HG03159 (cell line): ENCODE data around the gene OR10P1.
"Not testable (repeated sequence)": the region's sequence is repeated elsewhere in the genome, so short reads cannot be mapped to it uniquely, and the experiment has no call there.

ENCODE experiments used
- ATAC-seq: cut with Tn5 transposase; IDR thresholded peaks from one replicate; pipeline ENCODE4 v1.9.1; 2021; ENCODE audit warnings: mild to moderate bottlenecking, moderate library complexity; ENCODE audit not compliant: unreplicated experiment

The OR10P1 gene, protein sequence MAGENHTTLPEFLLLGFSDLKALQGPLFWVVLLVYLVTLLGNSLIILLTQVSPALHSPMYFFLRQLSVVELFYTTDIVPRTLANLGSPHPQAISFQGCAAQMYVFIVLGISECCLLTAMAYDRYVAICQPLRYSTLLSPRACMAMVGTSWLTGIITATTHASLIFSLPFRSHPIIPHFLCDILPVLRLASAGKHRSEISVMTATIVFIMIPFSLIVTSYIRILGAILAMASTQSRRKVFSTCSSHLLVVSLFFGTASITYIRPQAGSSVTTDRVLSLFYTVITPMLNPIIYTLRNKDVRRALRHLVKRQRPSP

DNA sequence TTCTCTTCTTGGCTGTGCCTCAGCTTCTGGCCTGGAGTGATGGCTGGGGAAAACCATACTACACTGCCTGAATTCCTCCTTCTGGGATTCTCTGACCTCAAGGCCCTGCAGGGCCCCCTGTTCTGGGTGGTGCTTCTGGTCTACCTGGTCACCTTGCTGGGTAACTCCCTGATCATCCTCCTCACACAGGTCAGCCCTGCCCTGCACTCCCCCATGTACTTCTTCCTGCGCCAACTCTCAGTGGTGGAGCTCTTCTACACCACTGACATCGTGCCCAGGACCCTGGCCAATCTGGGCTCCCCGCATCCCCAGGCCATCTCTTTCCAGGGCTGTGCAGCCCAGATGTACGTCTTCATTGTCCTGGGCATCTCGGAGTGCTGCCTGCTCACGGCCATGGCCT lies at the start of gene OR10P1:
OR10P1 (plus strand) TSS at position 40 of the 400 bp plus-strand sequence; CDS start at position 40, 0 bp downstream.
- ATAC-seq: no peak

DNA sequence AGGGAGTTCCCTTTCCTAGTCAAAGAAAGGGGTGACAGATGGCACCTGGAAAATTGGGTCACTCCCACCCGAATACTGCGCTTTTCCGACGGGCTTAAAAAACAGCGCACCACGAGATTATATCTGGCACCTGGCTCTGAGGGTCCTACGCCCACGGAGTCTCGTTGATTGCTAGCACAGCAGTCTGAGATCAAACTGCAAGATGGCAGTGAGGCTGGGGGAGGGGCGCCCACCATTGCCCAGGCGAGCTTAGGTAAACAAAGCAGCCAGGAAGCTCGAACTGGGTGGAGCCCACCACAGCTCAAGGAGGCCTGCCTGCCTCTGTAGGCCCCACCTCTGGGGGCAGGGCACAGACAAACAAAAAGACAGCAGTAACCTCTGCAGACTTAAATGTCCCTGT lies 46.5 kb upstream of the OR10P1 start:
- not testable (repeated sequence) for ATAC-seq

DNA sequence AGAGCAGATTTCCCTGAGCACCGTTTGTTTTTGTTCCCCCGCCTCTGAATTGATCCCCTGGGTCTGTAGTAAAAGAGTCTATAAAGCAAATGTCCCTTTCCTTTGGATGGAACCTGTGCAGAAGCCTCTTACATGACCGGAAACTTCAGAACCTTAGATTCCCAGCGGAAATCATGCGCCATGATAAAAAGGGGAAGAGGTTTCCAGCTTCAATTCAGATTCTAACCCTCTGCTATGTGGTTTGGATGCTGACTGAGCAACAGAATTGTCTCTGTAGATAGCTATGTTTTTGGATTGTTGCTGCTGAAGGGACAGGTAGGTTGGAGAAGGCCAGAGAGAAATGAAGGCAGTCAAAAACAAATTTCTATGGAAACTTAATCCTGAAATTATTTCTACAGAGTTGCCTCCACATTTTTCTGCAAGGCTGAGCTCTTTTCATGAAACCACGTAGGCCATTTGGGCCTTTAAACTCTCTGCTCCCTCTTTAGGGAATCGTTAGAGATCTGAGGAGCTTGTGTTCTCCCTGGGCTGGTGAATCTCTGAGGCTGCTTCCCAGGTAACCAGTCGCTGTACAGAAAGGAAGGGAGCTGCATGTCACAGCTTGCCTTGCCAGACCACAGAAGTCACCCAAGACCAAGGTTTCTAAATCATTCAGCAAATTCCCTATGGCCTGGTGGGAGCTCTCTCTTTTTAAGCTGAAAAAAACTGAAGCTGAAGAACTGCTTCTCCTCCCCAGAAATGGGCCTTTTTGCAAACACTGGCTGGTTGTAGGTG lies 28.7 kb upstream of the OR10P1 start:
- no peak for ATAC-seq

DNA sequence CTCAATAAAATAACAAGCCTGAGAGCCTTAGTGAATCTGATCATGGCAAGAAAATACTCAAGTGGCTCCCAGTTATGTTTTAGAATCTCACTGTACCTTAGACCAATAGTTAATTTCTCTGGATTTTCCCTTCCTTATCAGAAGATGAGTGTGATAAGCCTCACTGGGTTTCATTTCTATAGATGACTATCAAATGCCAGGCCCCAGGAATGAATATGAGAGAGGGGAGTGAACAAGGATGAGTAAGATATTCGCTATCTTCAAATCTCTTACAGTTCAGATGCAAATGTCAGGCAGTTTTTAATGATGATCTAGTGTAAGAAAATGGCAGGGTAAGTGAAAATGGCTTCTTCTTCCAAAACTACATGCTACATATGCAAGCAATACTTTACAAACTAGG lies 26.1 kb upstream of the OR10P1 start:
- no peak for ATAC-seq

DNA sequence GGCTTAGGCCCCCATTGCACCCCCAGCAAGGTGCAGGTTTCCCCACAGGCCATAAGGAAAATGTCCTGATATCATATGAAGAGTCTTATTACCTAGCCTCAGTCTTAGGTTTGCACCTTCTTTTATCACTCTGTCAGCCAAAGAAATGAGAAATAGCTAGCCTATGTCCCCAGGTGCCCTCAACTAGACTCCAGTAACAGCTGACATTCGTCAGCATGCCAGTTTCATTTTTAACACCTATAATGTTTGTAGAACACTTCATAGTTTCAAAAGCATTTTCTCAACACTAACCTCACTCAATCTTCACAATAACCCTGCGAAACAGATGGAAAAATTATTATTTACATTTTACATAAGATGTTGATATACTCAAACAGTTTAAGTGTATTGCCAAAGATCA lies 24.0 kb upstream of the OR10P1 start:
- ATAC-seq: no peak

DNA sequence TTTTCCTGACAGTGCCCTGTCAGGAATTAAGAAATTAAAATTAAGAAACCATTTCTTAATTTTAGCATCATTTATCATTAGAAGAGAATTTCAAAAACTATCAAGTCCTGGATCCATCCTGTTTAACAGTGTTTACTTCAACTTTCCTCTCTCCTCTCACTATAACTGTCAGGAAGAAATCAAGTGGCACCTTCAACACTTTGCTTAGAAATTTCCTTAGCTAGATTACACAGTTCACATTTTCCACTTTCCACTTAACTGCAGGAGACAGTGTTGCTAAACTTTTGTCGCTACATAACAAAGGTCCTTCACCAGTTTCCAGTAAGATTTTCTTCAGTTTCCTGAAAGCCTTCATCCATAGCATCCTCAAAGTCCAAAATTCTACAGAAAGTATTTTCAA lies 21.9 kb upstream of the OR10P1 start:
- no peak for ATAC-seq

DNA sequence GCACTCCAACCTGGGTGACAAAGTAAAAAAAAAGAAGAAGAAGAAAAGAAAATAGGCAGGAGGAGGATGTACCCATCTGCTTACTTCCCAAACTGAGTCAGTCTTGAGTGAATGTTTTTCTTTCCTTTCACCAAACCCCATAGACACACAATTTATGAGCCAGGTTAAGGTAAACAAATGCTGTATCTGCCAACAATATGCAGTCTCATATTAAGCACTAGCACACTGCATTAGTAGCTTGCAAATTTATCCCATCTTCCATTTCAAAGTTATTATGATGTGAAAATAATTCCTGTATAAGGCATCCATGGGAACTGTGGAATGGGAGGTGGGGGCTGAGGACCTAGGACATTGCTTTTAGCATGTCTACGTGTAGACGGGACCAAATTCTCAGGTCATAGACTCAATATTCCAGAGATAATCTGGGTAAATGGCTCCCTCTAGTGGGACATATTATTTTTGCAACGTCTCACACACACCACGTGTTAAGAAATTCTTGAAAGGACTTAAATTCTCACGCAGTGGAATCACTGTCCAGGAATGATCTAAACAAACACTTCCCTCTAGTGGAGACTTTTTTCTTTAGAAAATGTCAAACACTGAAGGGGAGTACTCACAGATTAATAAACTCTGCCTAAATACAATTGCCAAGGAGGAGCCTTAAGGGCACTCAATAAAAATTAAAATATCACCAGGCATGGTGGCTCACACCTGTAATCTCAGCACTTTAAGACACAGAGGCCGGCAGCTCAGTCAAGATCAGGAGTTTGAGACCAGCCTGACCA lies 17.1 kb upstream of the OR10P1 start:
- peak; percentile 89 for ATAC-seq

DNA sequence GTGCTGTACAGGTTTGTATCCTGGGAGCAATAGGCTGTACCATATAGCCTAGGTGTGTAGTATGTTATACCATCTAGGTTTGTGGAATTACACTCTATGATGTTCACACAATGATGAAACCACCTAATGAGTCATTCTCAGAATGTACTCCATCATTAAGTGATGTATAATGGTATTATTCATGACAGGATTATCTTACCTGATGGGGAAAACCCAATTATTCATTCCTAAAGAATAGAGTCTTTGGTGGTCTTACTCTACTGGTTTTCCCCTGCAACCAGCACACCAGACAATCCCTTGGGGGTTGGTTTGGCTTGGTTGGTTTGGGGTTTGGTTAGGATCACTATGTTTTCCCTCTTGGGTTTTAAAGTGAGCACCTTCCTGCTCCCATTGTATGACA lies 12.6 kb upstream of the OR10P1 start:
- peak; percentile 42 for ATAC-seq

DNA sequence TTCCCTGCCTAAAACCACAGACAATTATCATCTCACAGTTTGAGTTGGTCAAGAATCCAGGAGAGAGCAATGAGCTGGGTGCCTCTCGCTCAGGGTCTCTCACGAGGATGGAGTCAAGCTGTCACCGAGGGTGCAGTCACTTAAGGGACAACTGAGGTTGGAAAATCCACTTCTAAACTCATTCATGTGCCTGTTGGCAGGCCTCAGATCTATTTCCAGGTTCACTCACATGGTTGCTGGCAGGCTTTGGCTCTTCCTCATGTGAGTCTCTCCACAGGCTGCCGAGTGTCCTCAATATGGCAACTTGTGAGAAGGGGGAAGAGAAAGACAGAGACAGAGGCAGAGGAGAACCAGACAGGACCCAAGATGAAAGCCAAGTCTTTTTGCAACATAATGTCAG lies 10.5 kb upstream of the OR10P1 start:
- no peak for ATAC-seq

DNA sequence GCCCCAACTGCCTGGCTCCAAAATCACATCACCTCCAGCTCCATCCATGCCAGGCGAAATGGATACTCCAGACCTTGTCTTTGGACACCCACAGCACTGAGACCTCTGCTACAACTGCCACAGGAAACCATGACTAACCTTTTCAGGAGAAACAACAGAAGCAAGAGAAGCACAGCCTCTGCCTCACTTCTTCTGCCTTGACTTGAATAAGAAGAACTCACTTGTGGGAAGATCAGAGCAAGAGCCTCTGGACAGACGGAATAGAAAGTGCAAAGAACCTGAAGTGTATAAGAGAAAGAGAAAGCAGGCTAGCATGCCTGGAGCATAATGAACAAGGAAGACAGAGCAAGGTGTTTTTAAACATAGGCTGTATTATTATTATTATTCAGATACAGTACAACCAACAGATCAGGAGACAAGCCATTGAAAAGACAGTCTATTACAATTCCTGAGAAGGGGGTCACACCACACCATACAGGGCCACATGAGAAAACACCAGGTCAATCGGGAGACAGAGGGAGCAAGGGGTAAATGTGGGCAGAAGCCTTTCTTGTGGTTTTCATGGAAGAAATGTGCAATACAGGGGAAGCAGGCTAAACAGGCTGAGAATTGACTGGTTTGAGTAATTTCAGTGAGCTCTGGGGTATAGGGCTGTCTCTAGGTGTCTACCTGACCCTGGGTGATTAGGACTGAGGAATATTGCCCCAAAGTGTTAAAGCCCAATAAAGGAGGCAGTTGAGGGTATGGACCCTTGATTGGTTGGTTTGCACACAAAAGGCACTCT lies 7.4 kb upstream of the OR10P1 start:
- ATAC-seq: no peak

DNA sequence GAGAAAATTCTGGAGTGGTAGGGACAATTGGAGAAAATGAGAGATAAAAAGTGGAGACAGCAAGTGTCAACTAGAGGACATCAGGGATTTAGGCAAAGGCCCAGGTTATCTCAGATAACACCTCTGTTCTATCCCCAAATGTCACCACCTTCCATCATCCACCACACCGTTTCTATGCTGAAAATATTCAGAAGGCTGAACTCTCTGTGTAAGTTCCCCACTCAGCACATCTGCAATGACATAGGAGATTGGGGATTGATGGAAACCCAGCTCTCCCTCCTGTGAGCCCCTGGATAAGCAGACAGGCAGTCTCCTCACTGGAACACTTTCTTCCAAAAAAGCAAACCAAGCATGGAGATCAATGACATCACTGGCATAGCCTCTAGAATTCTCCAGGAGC lies 5.6 kb upstream of the OR10P1 start:
- no peak for ATAC-seq

DNA sequence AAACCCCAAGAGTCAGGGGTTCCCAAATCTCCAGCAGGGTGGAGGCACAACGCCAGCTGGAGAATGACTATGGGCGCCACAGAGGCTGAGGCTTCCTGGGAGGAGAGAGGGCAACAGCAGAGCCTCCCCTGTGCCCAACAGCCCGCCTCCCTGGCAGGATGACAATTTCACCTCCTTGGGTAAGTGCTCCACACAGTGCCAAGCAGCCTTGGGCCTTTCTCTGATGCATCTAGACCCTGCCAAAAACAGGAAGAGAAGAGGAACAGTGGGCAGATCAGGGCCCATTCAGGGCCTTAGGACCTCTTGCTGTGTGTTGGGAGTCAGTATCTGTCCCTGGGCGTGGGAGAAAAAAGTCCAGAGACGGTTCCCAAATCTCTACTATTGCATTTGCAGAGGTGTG lies 5.0 kb upstream of the OR10P1 start:
- ATAC-seq: no peak

DNA sequence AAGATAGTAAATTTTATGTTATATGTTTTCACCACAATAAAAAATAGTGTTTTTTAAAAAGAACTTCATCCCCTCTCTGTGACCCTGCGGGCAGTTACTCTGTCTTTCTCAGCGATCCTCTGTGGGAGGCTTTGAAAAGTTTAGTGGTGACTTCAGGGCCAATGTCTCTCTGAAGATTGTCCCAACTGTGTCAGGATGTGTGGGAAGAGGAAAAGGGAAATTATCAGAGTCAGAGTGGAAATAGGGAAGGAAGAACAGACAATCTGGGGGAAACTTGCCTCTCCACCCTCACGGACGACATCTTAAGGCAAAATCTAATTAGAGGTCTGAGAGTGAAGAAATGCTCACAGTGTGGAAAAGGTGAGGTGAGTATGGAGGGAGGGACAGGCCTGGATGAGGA lies 3.5 kb upstream of the OR10P1 start:
- no peak for ATAC-seq

DNA sequence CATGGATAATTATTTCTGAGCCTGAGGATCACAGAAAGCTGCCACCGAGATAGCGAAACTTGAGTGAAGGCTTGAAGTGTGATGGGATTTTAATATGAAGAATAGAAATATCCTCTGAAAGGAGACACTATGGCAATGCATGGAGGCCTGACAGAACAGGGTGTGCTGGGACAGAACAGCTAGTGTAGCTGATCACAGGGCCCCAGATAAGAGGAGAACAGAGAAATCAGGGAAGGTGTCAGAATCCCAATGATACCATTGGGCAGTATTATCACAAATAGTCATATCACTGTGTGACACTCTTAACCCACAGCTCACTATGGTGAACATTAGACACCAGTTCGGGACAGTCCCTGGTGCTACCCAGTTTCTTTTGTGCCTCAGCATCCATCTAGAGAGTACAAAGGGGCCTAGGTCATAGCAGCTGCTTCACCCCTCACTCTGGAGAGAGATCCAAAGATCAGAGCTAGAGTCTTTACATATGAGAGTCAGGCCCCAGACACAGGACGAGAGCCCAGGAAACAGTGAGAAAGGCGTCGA lies 506 bp upstream of the OR10P1 start:
- no peak for ATAC-seq

DNA sequence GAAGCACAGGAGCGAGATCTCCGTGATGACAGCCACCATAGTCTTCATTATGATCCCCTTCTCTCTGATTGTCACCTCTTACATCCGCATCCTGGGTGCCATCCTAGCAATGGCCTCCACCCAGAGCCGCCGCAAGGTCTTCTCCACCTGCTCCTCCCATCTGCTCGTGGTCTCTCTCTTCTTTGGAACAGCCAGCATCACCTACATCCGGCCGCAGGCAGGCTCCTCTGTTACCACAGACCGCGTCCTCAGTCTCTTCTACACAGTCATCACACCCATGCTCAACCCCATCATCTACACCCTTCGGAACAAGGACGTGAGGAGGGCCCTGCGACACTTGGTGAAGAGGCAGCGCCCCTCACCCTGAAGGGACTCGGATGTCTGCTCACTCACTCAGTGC lies 775 bp downstream of the OR10P1 start:
- no peak for ATAC-seq

DNA sequence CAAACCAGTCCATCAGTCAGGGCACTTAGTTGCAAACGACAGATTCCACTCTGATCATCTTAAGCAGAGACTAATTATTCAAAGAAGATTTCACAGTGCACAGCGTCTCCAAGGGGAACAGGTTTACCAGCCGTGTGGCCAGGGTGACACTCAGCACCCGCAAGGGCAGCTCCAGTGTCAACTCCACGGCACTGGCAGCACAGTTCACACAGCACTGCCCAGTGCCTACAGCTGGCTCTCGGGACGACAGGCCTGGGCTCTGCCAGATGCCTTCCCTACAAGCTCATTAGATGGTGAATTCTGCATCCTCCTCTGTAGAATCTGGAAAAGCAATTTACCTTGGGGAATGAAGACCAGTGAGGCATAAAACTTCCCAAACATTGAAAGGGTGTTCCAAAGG lies 4.9 kb downstream of the OR10P1 start:
- ATAC-seq: no peak

DNA sequence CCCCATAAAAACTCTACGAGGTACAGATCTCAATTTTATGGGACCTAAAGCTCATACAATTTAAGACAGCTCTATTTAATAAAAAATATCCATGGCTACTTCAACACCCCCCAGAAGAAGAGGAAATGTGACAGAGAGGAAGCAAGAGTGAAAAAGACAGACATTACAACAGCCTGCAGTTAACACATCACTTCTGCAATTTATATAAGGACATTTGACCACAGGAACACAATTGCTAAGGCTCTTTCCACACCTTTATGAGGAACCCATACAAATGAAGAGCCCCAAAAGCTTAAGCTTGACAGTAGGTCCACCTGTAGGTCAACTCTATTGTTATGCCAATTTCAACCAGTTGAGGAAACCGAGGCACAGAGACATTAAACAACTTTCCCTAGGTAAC lies 5.6 kb downstream of the OR10P1 start:
- ATAC-seq: peak; percentile 42

DNA sequence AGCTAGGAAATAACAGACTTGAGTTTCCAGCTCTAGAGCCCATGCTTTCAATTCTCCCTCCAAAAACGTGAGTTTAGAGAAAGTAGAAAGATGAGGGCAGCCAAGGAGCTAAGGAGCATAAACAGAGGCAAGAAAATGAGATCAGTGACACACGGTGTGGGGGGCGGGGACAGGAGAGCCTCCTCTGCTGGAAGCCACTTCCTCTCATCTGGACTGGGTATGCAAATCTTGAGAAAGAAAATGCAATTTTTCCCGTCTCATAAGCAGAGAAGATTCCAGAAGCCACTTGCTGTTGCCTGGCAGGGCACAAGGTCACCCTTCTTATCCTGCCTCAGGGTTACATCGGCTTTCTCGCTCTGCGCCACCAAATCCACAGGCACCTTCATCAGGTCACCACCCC lies 6.0 kb downstream of the OR10P1 start:
- ATAC-seq: no peak

DNA sequence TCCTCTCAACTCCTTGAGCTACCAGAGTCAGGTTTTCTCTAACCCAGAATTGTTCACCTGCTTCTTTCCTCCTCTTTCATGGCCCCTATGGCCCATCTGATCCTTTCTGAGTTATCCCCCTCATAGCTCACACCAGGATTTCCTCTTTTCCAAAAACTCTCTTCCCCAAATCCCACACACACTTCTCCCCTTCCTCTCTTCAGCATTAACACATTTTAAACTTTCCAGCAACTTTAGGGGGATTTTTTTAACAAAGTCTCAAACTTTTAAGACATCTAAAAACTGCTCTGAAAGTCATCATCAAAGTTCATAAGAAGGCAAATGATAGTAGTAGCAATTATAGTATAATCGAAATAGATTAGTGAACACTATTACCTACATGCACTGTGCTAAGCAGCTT lies 7.9 kb downstream of the OR10P1 start:
- no peak for ATAC-seq

DNA sequence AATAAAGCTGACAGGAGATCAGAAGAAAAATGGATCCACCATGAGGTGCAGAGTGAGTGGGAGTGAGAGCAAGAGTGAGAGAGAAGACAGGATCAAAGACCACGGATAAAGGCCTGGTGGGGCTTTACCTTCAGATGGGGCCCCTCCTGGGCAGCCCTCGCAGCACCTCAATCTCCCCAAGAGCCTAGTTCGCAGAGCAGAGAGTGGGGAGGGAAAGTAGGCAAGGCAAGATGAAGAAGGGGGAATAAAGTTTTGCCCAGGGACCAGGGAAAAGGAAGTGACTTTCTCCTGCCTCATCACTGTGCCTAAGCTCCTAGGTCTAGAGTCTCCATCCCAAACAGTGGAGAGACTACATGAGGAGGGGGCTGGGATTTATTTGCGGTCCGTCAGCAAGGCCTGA lies 10.3 kb downstream of the OR10P1 start:
- no peak for ATAC-seq
